Endothelial cell of umbilical vein (primary cell): Measurements from ENCODE around the gene COL21A1. TPM values are rescaled to one million over a fixed set of nuclear protein-coding genes. Genes with fewer than 3 reads are reported as not detected.

Source experiments
- BruUV-seq: library from RNA; stranded (reverse); fragments of 400-500 nt; replicated peaks from 2 replicates; lab custom pipeline; 2021; lab: Mats Ljungman, UMichigan
- CTCF ChIA-PET: fragments of 300-600, 350-600 bp; sonication (Branson Sonifier 250); formaldehyde crosslinking; loops from one replicate; lab custom pipeline; 2021; ENCODE audit warnings: antibody characterized with exemption, inconsistent platforms; lab: Charles Lee
- POLR2A ChIA-PET: fragments of 300-600, 350-600 bp; sonication (Branson Sonifier 250); formaldehyde crosslinking; loops from one replicate; lab custom pipeline; 2021; ENCODE audit warnings: antibody characterized with exemption, inconsistent platforms; lab: Charles Lee
- DNase-seq: peaks from one replicate; pipeline ENCODE4 v3.0.0-alpha.2; 2011; ENCODE audit warnings: low read depth, low spot score
- FAIRE-seq: peaks from 2 replicates; lab custom pipeline; 2011; peaks lifted over from hg19 to GRCh38; lab: Jason Lieb, UNC
- H2AFZ ChIP-seq: 2 replicates; pipeline ENCODE4 v1.6.0; 2012; ENCODE audit warnings: low read depth, low read length, control low read depth, inconsistent platforms
- H3K27ac ChIP-seq: 2 replicates; pipeline ENCODE4 v1.5.1; 2011; ENCODE audit warnings: low read depth, mild to moderate bottlenecking, control low read depth, low read length, moderate library complexity; ENCODE audit not compliant: insufficient read depth
- H3K27me3 ChIP-seq, 2 experiments: 2 replicates each; pipeline versions ENCODE4 v1.6.0 to v1.6.1; 2011; ENCODE audit warnings: low read length in 2 of 2, mixed read lengths in 1 of 2; ENCODE audit not compliant: control insufficient read depth in 2 of 2, insufficient read depth in 2 of 2
- H3K36me3 ChIP-seq, 2 experiments: 2 replicates in 1 of 2; 3 replicates in 1 of 2; pipeline ENCODE4 v1.5.1; 2011; ENCODE audit warnings: low read length in 2 of 2, mild to moderate bottlenecking in 1 of 2, moderate library complexity in 1 of 2; ENCODE audit not compliant: control insufficient read depth in 2 of 2, insufficient read depth in 2 of 2; ENCODE audit errors: extremely low read depth in 1 of 2
- H3K4me1 ChIP-seq: 3 replicates; pipeline ENCODE4 v1.5.1; 2011; ENCODE audit warnings: mild to moderate bottlenecking, low read length; ENCODE audit not compliant: control insufficient read depth, insufficient read depth; ENCODE audit errors: extremely low read depth
- H3K4me2 ChIP-seq: 2 replicates; pipeline ENCODE4 v1.6.1; 2011; ENCODE audit warnings: low read length, control low read depth, mixed read lengths; ENCODE audit not compliant: insufficient read depth
- H3K4me3 ChIP-seq, 3 experiments: fragments of 200-600 bp in 1 of 3; sonication (generic), shearing (Covaris generic) in 1 of 3; replicated peaks in 1 of 3; 2 replicates each; pipeline ENCODE4 v1.5.1; 2011 to 2016; ENCODE audit warnings: control low read depth in 3 of 3, low read length in 3 of 3, mild to moderate bottlenecking in 2 of 3, inconsistent platforms in 1 of 3, low read depth in 1 of 3, moderate library complexity in 1 of 3; ENCODE audit not compliant: insufficient read depth in 1 of 3
- H3K79me2 ChIP-seq: 2 replicates; pipeline ENCODE4 v1.6.0; 2012; ENCODE audit warnings: low read length, inconsistent platforms; ENCODE audit not compliant: control insufficient read depth, insufficient read depth
- H3K9ac ChIP-seq: replicated peaks from 2 replicates; pipeline ENCODE3; 2011; ENCODE audit warnings: low read length, control low read depth; ENCODE audit not compliant: insufficient read depth; ENCODE audit errors: extremely low read depth
- H3K9me1 ChIP-seq: replicated peaks from 3 replicates; pipeline ENCODE4 v1.6.0; 2011; ENCODE audit warnings: mild to moderate bottlenecking, low read length; ENCODE audit not compliant: control insufficient read depth, insufficient read depth; ENCODE audit errors: extremely low read depth
- H3K9me3 ChIP-seq: replicated peaks from 2 replicates; pipeline ENCODE4 v1.5.1; 2012; ENCODE audit warnings: low read length, inconsistent platforms; ENCODE audit not compliant: control insufficient read depth, insufficient read depth
- H4K20me1 ChIP-seq: replicated peaks from 2 replicates; pipeline ENCODE3; 2011; ENCODE audit warnings: mild to moderate bottlenecking, low read length; ENCODE audit not compliant: control insufficient read depth, insufficient read depth; ENCODE audit errors: extremely low read depth
- CTCF ChIP-seq, 2 donors: IDR thresholded peaks; 1 replicate in 1 of 2; 2 replicates in 1 of 2; pipeline ENCODE4 v1.5.1; 2011; ENCODE audit warnings: low read length in 2 of 2, mild to moderate bottlenecking in 2 of 2, moderate library complexity in 2 of 2, control low read depth in 1 of 2, inconsistent platforms in 1 of 2, low read depth in 1 of 2; ENCODE audit not compliant: insufficient read depth in 1 of 2; ENCODE audit errors: extremely low read depth in 1 of 2
- EZH2 ChIP-seq: IDR thresholded peaks from 2 replicates; pipeline ENCODE4 v1.6.1; 2012; ENCODE audit warnings: borderline replicate concordance, low read depth, mild to moderate bottlenecking, moderate library complexity, low read length, inconsistent platforms; ENCODE audit not compliant: severe bottlenecking
- FOS ChIP-seq: IDR thresholded peaks from 2 replicates; pipeline ENCODE4 v1.6.1; 2011; ENCODE audit warnings: mild to moderate bottlenecking, low read length, moderate library complexity, borderline replicate concordance; ENCODE audit not compliant: insufficient read depth
- JUN ChIP-seq: IDR thresholded peaks from 2 replicates; pipeline ENCODE4 v1.6.1; 2011; ENCODE audit warnings: borderline replicate concordance, low read depth; ENCODE audit not compliant: insufficient read length, insufficient read depth
- MAX ChIP-seq: IDR thresholded peaks from 2 replicates; pipeline ENCODE4 v1.6.1; 2011; ENCODE audit not compliant: insufficient read depth, insufficient read length
- MYC ChIP-seq: IDR thresholded peaks from one replicate; pipeline ENCODE4 v1.6.1; 2011; ENCODE audit warnings: mild to moderate bottlenecking, low read depth, low read length
- POLR2AphosphoS5 ChIP-seq: IDR thresholded peaks from 2 replicates; pipeline ENCODE4 v1.6.1; 2012; ENCODE audit warnings: low read depth, mild to moderate bottlenecking, control low read depth, low read length, moderate library complexity; ENCODE audit not compliant: insufficient read depth
- dilution Hi-C: fragments of 300-500 bp; cut with MboI; formaldehyde crosslinking; loops from one replicate; pipeline ENCODE4 v1.15.0; 2019; ENCODE audit warnings: low sequenced_read_pairs; ENCODE audit not compliant: extremely low pct_ligation_motif_present
- intact Hi-C: fragments of 100-400 bp; cut with micrococcal nuclease; formaldehyde crosslinking; loops from one replicate; pipeline ENCODE4 v1.10.0; 2022
- polyA plus RNA-seq, 4 experiments: library from polyadenylated mRNA; depleted of rRNA in 3 of 4; stranded (reverse) in 3 of 4; unstranded in 1 of 4; fragments of >200 nt; gene quantifications; 2 replicates each; pipeline versions ENCODE4 v1.2.1 to v1.2.3, GENCODE V29; 2011 to 2012; ENCODE audit warnings: missing spikeins in 1 of 4
- total RNA-seq: library from RNA; stranded (reverse); gene quantifications from 2 replicates; pipeline ENCODE4 v1.2.3, GENCODE V29; 2021

COL21A1 gene
- total and polyA plus RNA-seq, 2 donors (not counting 3 experiments of a cell fraction or from before 2014, with no cell fraction given) = 0.22 to 1.4 TPM

GRCh38 chr6:56291302-56291917 lies 44.0 kb upstream of the COL21A1 start:
- no peaks in the 10 kb centered on the region for H3K79me2 ChIP-seq
- H3K9ac ChIP-seq = no peak overlapping the region
- dilution Hi-C loops = no loop called here
- FAIRE-seq = no peak
- no peak overlapping the region for H3K4me3 ChIP-seq
- H3K4me2 ChIP-seq = no peak overlapping the region
- no peaks in the 10 kb centered on the region for H4K20me1 ChIP-seq
- no TSS peak for BruUV-seq
- TF ChIP-seq CTCF (IDR thresholded peaks at IDR 0.05; ENCODE audit: extremely low read depth in 1 of 2, insufficient read depth in 1 of 2, low read depth in 1 of 2, low read length in 2 of 2) = no peak
- no peak for TF ChIP-seq POLR2AphosphoS5
- no peak for TF ChIP-seq MAX
- TF ChIP-seq JUN = no peak
- no peak for TF ChIP-seq FOS
- no peak for TF ChIP-seq MYC
- TF ChIP-seq EZH2 = no peak
- H3K36me3 ChIP-seq = no peaks in the 10 kb centered on the region
- POLR2A ChIA-PET = no interaction called here
- H3K9me1 ChIP-seq = no peaks in the 10 kb centered on the region
- no peak for DNase-seq
- H3K4me1 ChIP-seq = no peaks in the 10 kb centered on the region
- no peak overlapping the region for H3K27ac ChIP-seq
- CTCF ChIA-PET = interaction anchor here (0.6 to 3.9 kb wide), 24 partner anchors 8 to 1015 kb away, joined by 3 to 97 read pairs (median 4); partner anchors contain the start of gene COL21A1
- H3K27me3 ChIP-seq = no peaks in the 10 kb centered on the region
- no peak overlapping the region for H2AFZ ChIP-seq
- H3K9me3 ChIP-seq = no peaks in the 10 kb centered on the region
- intact Hi-C loops = loop anchor here (5.0 kb wide), 2 partner anchors 144 to 999 kb away; no protein-coding TSS in a partner anchor
